ENCODE data around the gene RELN. TPM values are rescaled to one million over a fixed set of nuclear protein-coding genes. Genes with fewer than 3 reads are reported as not detected.

RELN gene
- total and polyA plus RNA-seq, 2 donors (not counting 1 experiment from before 2014, with no cell fraction given), result not detected

- no peak for ATAC-seq (ENCODE audit: low read depth)
- 94% methylated on average over 3 of the region's 7 CpGs for WGBS (ENCODE audit: insufficient coverage)
- no peak overlapping the region for H3K27ac ChIP-seq (ENCODE audit: low read length in 2 of 2)
- no peak overlapping the region for H2AFZ ChIP-seq (ENCODE audit: insufficient read depth, low read depth, low read length, poor library complexity, severe bottlenecking)
- H3K4me3 ChIP-seq (ENCODE audit: control extremely low read depth in 1 of 5, extremely low read depth in 1 of 5, insufficient read depth in 1 of 5, low read depth in 2 of 5, low read length in 4 of 5), result no peak overlapping the region
- no peaks in the 10 kb centered on the region for H3K9me3 ChIP-seq (ENCODE audit: control extremely low read depth in 1 of 3, control insufficient read depth in 2 of 3, insufficient read depth in 1 of 3, low read length in 2 of 3)
- CTCF ChIA-PET, result no interaction called here
- H4K20me1 ChIP-seq (ENCODE audit: control insufficient read depth, insufficient read depth, low read length, poor library complexity, severe bottlenecking), result no peaks in the 10 kb centered on the region
- H3K27me3 ChIP-seq (replicated peaks in 1 of 4; ENCODE audit: control extremely low read depth in 1 of 4, control insufficient read depth in 3 of 4, insufficient read depth in 4 of 4, low read length in 3 of 4), result no peaks in the 10 kb centered on the region
- Mint-ChIP-seq H3K27me3 (no peaks in the 10 kb centered on the region), H3K27ac (no peak overlapping the region), H3K9me3 (ENCODE audit: insufficient read depth) (no peaks in the 10 kb centered on the region), H3K4me1 (no peaks in the 10 kb centered on the region), H3K4me3 (no peak overlapping the region)
- DNase-seq, result no peak
- H3K79me2 ChIP-seq (ENCODE audit: control insufficient read depth, insufficient read depth, low read length), result no peaks in the 10 kb centered on the region
- POLR2A ChIA-PET, result no interaction called here
- no peak overlapping the region for H3K4me2 ChIP-seq (replicated peaks; ENCODE audit: low read depth, low read length, poor library complexity, severe bottlenecking)
- no peaks in the 10 kb centered on the region for H3K4me1 ChIP-seq (ENCODE audit: control insufficient read depth in 2 of 2, insufficient read depth in 2 of 2, low read length in 2 of 2)
- TF ChIP-seq EZH2 (IDR thresholded peaks at IDR 0.05; ENCODE audit: borderline replicate concordance, insufficient read depth, low read depth, low read length, poor library complexity, severe bottlenecking) (no peak), CTCF (IDR thresholded peaks at IDR 0.05) (no peak)
- H3K9ac ChIP-seq (ENCODE audit: low read length), result no peak overlapping the region
- no peaks in the 10 kb centered on the region for H3K36me3 ChIP-seq (replicated peaks in 1 of 2; ENCODE audit: control extremely low read depth in 1 of 2, control insufficient read depth in 1 of 2, extremely low read depth in 1 of 2, insufficient read depth in 2 of 2, low read length in 1 of 2)
- intact Hi-C loops (cut with micrococcal nuclease), result no loop called here
These were observed 328.7 kb downstream of the RELN start for GRCh38 chr7:103660455-103661371.

Data from B cell (primary cell).